OCI-LY7 (cell line): Measurements from ENCODE around the gene PDE6D.

Source experiments
- EZH2phosphoT487 ChIP-seq: fragments of 200-600 bp; sonication (generic); IDR thresholded peaks from 2 replicates; pipeline ENCODE4 v1.6.1; 2018; ENCODE audit warnings: low read depth, borderline replicate concordance, mild to moderate bottlenecking, mixed run types, antibody characterized with exemption, low read length, moderate library complexity, mixed read lengths
- TF ChIP-seq, protein P1 (sequence below): fragments of 200-600 bp; sonication (generic); conservative IDR thresholded peaks from 2 replicates; pipeline ENCODE4 v1.5.1; 2014; ENCODE audit warnings: mild to moderate bottlenecking, antibody characterized with exemption, low read length, moderate library complexity, mixed read lengths

DNA sequence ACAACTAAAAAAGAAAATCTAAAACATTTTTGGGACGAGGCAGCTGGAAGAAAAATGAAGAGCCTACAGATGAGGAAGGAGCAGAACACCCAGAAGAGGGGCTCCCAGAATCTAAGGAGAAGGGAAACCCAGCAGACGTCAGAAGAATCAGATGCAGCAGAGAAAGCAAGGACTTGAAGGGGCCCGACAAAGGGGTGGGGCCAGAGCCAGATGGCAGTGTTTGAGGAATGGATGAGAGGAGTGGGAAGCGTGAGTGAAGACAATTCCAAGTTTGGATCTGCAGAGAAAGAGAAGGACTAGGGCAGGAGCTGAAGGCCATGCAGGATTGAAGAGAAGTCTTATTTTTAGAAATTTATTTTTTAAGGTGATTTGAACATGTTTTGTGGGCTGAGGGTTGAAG is 53.5 kb downstream of the PDE6D start:
- TF ChIP-seq, protein P1, sequence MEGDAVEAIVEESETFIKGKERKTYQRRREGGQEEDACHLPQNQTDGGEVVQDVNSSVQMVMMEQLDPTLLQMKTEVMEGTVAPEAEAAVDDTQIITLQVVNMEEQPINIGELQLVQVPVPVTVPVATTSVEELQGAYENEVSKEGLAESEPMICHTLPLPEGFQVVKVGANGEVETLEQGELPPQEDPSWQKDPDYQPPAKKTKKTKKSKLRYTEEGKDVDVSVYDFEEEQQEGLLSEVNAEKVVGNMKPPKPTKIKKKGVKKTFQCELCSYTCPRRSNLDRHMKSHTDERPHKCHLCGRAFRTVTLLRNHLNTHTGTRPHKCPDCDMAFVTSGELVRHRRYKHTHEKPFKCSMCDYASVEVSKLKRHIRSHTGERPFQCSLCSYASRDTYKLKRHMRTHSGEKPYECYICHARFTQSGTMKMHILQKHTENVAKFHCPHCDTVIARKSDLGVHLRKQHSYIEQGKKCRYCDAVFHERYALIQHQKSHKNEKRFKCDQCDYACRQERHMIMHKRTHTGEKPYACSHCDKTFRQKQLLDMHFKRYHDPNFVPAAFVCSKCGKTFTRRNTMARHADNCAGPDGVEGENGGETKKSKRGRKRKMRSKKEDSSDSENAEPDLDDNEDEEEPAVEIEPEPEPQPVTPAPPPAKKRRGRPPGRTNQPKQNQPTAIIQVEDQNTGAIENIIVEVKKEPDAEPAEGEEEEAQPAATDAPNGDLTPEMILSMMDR: no peak
- TF ChIP-seq EZH2phosphoT487: no peak
